H9 (cell line): ENCODE measurements around the gene SPTLC3. TPM values are rescaled to one million over a fixed set of nuclear protein-coding genes. Genes with fewer than 3 reads are reported as not detected.

Experiments
- DNase-seq: peaks from one replicate; pipeline ENCODE4 v3.0.0-alpha.2; 2017
- H2AFZ ChIP-seq: one replicate; pipeline ENCODE4 v1.6.1; 2013; ENCODE audit warnings: mild to moderate bottlenecking, low read length, control low read depth, moderate library complexity
- H2AK5ac ChIP-seq: 2 replicates; pipeline ENCODE4 v1.6.1; 2013; ENCODE audit warnings: low read length, control low read depth, mixed read lengths; ENCODE audit not compliant: insufficient read length
- H2BK120ac ChIP-seq: one replicate; pipeline ENCODE4 v1.6.1; 2013; ENCODE audit warnings: low read depth, mild to moderate bottlenecking, low read length, control low read depth, inconsistent platforms; ENCODE audit not compliant: poor library complexity, severe bottlenecking
- H2BK12ac ChIP-seq: 2 replicates; pipeline ENCODE4 v1.6.1; 2013; ENCODE audit warnings: low read length, control low read depth, mixed read lengths, low read depth; ENCODE audit not compliant: insufficient read length
- H2BK15ac ChIP-seq: 2 replicates; pipeline ENCODE4 v1.6.1; 2013; ENCODE audit warnings: low read depth, low read length, control low read depth
- H2BK20ac ChIP-seq: one replicate; pipeline ENCODE4 v1.6.1; 2013; ENCODE audit warnings: low read depth, mild to moderate bottlenecking, low read length, control low read depth, inconsistent platforms; ENCODE audit not compliant: poor library complexity, severe bottlenecking
- H2BK5ac ChIP-seq: 2 replicates; pipeline ENCODE4 v1.6.1; 2013; ENCODE audit warnings: low read length, control low read depth, mixed read lengths; ENCODE audit not compliant: insufficient read length
- H3K14ac ChIP-seq: 2 replicates; pipeline ENCODE4 v1.6.1; 2013; ENCODE audit warnings: low read length, control low read depth; ENCODE audit not compliant: insufficient read depth
- H3K18ac ChIP-seq: 2 replicates; pipeline ENCODE4 v1.6.1; 2013; ENCODE audit warnings: low read depth, mild to moderate bottlenecking, mixed read lengths, low read length, control low read depth; ENCODE audit not compliant: insufficient read length
- H3K23ac ChIP-seq: 2 replicates; pipeline ENCODE4 v1.6.1; 2013; ENCODE audit warnings: low read length, control low read depth, mixed read lengths, low read depth; ENCODE audit not compliant: insufficient read length
- H3K23me2 ChIP-seq: 2 replicates; pipeline ENCODE4 v1.6.1; 2013; ENCODE audit warnings: low read depth, mild to moderate bottlenecking, mixed read lengths, low read length, control low read depth; ENCODE audit not compliant: insufficient read length, poor library complexity, severe bottlenecking
- H3K27ac ChIP-seq: 2 replicates; pipeline ENCODE4 v1.5.1; 2013; ENCODE audit warnings: low read length, control low read depth, mixed read lengths, low read depth; ENCODE audit not compliant: insufficient read length
- H3K27me3 ChIP-seq: 2 replicates; pipeline ENCODE4 v1.6.1; 2013; ENCODE audit warnings: low read length, control low read depth, inconsistent platforms; ENCODE audit not compliant: insufficient read depth
- H3K4ac ChIP-seq: 2 replicates; pipeline ENCODE4 v1.6.1; 2013; ENCODE audit warnings: low read depth, mild to moderate bottlenecking, control low read depth, inconsistent platforms, low read length, moderate library complexity
- H3K4me1 ChIP-seq: 2 replicates; pipeline ENCODE4 v1.6.1; 2013; ENCODE audit warnings: low read length, control low read depth, inconsistent platforms; ENCODE audit not compliant: insufficient read depth
- H3K4me2 ChIP-seq: 2 replicates; pipeline ENCODE4 v1.6.1; 2013; ENCODE audit warnings: low read length, control low read depth, mixed read lengths; ENCODE audit not compliant: insufficient read length, insufficient read depth
- H3K56ac ChIP-seq: 2 replicates; pipeline ENCODE4 v1.6.1; 2013; ENCODE audit warnings: low read depth, mild to moderate bottlenecking, mixed read lengths, low read length, control low read depth; ENCODE audit not compliant: insufficient read length
- H3K79me1 ChIP-seq: 2 replicates; pipeline ENCODE4 v1.6.1; 2013; ENCODE audit warnings: low read depth, mild to moderate bottlenecking, moderate library complexity, low read length, control low read depth, inconsistent platforms; ENCODE audit not compliant: insufficient read depth, poor library complexity, severe bottlenecking
- H3K79me2 ChIP-seq: 2 replicates; pipeline ENCODE4 v1.6.1; 2013; ENCODE audit warnings: low read length, control low read depth, inconsistent platforms; ENCODE audit not compliant: insufficient read depth
- H3K9ac ChIP-seq: 2 replicates; pipeline ENCODE4 v1.6.1; 2013; ENCODE audit warnings: low read length, control low read depth, mixed read lengths; ENCODE audit not compliant: insufficient read length; ENCODE audit errors: extremely low read depth
- H3K9me3 ChIP-seq: one replicate; pipeline ENCODE4 v1.6.1; 2013; ENCODE audit warnings: low read depth, low read length, inconsistent platforms; ENCODE audit not compliant: control insufficient read depth
- H3T11ph ChIP-seq: one replicate; pipeline ENCODE4 v1.6.1; 2013; ENCODE audit warnings: mild to moderate bottlenecking, low read length, control low read depth, inconsistent platforms
- H4K20me1 ChIP-seq: one replicate; pipeline ENCODE4 v1.6.1; 2013; ENCODE audit not compliant: control insufficient read depth, insufficient read length, insufficient read depth
- H4K5ac ChIP-seq: 2 replicates; pipeline ENCODE4 v1.6.1; 2013; ENCODE audit warnings: low read depth, mild to moderate bottlenecking, mixed read lengths, low read length, control low read depth; ENCODE audit not compliant: insufficient read length
- H4K8ac ChIP-seq: replicated peaks from 2 replicates; pipeline ENCODE4 v1.6.1; 2013; ENCODE audit warnings: low read length, control low read depth, mixed read lengths, low read depth; ENCODE audit not compliant: insufficient read length
- H4K91ac ChIP-seq: 2 replicates; pipeline ENCODE4 v1.6.1; 2013; ENCODE audit warnings: low read depth, mild to moderate bottlenecking, moderate library complexity, mixed read lengths, low read length, control low read depth; ENCODE audit not compliant: insufficient read length
- H3K27ac Mint-ChIP-seq, 3 experiments: 2 replicates in 2 of 3; 3 replicates in 1 of 3; pipeline ENCODE4 v1.8.0; 2020 to 2021; ENCODE audit warnings: mixed read lengths in 3 of 3, mild to moderate bottlenecking in 1 of 3, moderate library complexity in 1 of 3
- H3K27me3 Mint-ChIP-seq: 2 replicates; pipeline ENCODE4 v1.8.0; 2021; ENCODE audit warnings: low read depth, mild to moderate bottlenecking, moderate library complexity, mixed read lengths
- H3K36me3 Mint-ChIP-seq, 3 experiments: 2 replicates in 2 of 3; 3 replicates in 1 of 3; pipeline ENCODE4 v1.8.0; 2020 to 2021; ENCODE audit warnings: low read depth in 3 of 3, mixed read lengths in 3 of 3; ENCODE audit not compliant: insufficient read depth in 1 of 3
- H3K4me1 Mint-ChIP-seq, 2 experiments: 2 replicates each; pipeline ENCODE4 v1.8.0; 2020; ENCODE audit warnings: mixed read lengths in 2 of 2
- H3K4me3 Mint-ChIP-seq, 2 experiments: 2 replicates in 1 of 2; 3 replicates in 1 of 2; pipeline ENCODE4 v1.8.0; 2020 to 2021; ENCODE audit warnings: mild to moderate bottlenecking in 2 of 2, mixed read lengths in 2 of 2, moderate library complexity in 1 of 2
- H3K9me3 Mint-ChIP-seq, 2 experiments: 2 replicates in 1 of 2; 3 replicates in 1 of 2; pipeline ENCODE4 v1.8.0; 2020; ENCODE audit warnings: mild to moderate bottlenecking in 2 of 2, mixed read lengths in 2 of 2, moderate library complexity in 1 of 2
- CTCF ChIP-seq: fragments of 200-600 bp; sonication (generic); conservative IDR thresholded peaks from 3 replicates; pipeline ENCODE4 v1.8.0; 2021; ENCODE audit warnings: antibody characterized with exemption, mild to moderate bottlenecking
- WGBS: extraction: QIAGEN DNeasy Blood & Tissue Kit; methylation state at CpG from one replicate; pipeline ENCODE4 v1.1.7; 2013; ENCODE audit warnings: missing lambda C conversion rate, low lambda C conversion rate, mixed read lengths; ENCODE audit not compliant: insufficient read length; ENCODE audit errors: extremely low coverage; 5-methylcytosine and 5-hydroxymethylcytosine counted together
- total RNA-seq: library from RNA; stranded (reverse); gene quantifications from 2 replicates; pipeline ENCODE4 v1.2.1, GENCODE V29; 2021

The SPTLC3 gene
- total RNA-seq, 1 experiment from 2014 or later = 0.68 TPM

DNA sequence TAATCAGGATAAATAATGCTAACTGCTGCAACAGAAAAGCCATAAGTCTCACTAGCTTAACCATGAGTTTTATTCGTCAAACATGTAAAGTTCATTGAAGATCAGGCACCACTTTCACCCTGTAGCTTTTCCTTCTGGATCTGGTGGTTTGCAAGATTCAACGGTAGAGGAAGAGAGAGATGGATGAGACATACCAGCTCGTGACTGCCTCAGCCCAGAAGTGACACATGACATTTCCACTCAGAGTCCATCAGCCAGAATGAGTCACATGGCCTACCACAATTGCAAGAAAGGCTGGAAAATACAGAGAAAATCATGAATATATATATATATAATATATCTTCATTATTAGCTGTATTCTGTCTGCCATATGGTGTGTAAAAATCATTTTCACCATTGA is 29.0 kb downstream of the SPTLC3 start:
- Histone ChIP-seq H3K4ac (no peak overlapping the region), H2BK5ac (no peak overlapping the region), H3K9me3 (no peaks in the 10 kb centered on the region), H3K56ac (no peak overlapping the region), H3K27me3 (no peaks in the 10 kb centered on the region), H2BK20ac (no peak overlapping the region), H3T11ph (no peak overlapping the region), H4K20me1 (no peaks in the 10 kb centered on the region), H3K23ac (no peak overlapping the region), H3K23me2 (no peaks in the 10 kb centered on the region), H4K5ac (no peak overlapping the region), H3K4me1 (no peaks in the 10 kb centered on the region), H2AK5ac (no peak overlapping the region), H3K27ac (no peak overlapping the region), H3K79me2 (no peaks in the 10 kb centered on the region), H2BK15ac (no peak overlapping the region), H3K79me1 (no peaks in the 10 kb centered on the region), H2BK120ac (no peak overlapping the region), H3K9ac (no peak overlapping the region), H2BK12ac (no peak overlapping the region), H3K4me2 (no peak overlapping the region), H2AFZ (no peak overlapping the region), H4K91ac (no peak overlapping the region), H3K18ac (no peak overlapping the region), H4K8ac (no peak overlapping the region), H3K14ac (no peak overlapping the region)
- Mint-ChIP-seq H3K36me3 (no peaks in the 10 kb centered on the region), H3K4me1 (no peaks in the 10 kb centered on the region), H3K27ac (no peak overlapping the region), H3K27me3 (no peaks in the 10 kb centered on the region), H3K9me3 (no peaks in the 10 kb centered on the region), H3K4me3 (no peak overlapping the region)
- TF ChIP-seq CTCF = no peak
- WGBS = no CpG with 5 or more reads among the region's 3 CpGs
- no peak for DNase-seq
